ENCODE results near the gene PIN1.

PIN1 gene

DNA sequence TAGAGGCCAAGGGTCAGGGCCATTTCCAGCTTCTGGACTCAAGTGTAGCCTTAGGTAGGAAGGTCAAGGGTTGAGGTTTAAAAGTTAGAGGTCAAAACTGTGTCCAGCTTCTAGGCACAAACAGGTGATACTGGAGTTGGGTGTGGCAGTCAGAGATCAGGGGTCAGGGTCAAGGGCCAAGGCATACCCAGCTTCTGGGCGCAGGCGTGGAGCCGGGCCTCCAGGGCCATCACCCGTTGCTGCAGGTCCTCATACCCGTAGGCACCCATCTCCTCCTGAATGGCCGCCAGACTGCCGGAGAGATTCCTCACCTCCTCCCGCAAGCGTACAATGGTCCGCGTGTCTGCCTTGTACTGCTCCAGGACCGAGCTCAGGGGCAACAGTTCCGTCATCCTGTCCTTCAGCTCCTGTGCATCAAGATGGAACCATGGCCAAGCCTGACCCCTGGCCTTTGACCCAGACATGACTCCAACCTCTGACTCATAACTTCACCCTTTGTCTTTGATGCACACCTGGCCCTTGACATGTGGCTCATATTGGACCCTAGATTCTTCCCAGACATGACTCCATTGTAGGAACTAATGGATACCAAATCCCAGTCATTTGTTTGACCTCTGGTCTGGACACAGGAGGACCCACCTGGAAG is 22.1 kb downstream of the PIN1 start:
- DNase-seq = no peak

DNA sequence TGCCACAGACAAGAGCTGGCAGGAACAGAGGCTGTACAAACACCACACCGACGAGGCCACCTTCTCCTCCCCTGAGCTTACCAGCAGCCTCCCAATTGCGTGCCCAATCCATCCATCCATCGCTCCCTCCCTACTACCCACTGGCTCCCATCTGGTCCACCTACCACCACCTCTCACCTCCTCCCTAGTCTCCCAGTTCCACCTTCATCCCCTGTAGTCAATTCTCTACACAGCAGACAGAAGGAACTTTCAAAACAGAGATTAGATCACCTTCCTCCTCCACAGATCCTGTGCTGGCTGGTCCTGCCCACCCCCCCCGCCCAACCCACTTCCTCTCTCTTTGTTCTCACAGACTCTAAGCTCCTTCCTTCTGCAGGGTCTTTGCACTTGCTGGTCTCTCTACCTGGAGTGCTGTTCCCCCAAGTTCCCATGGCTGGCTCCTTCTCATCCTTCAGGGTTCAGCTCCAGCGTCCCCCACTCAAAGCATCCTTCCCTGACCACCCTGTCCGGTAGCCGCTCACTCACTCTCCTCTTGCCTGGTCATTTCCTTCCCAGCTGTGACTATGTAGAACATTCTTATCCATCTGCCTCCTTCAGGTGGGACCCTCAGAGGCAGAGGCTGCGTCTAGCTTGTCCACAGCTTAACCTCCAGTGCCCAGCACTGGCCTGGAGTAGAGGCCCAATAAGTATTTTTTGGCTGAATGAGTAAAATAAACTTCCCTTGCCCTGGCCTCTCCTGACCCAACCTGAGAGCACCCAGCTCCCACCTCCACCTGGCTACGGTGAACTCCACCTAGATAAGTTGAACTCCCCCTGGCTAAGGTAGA is 23.0 kb downstream of the PIN1 start:
- no peak for DNase-seq

- no peak for DNase-seq
These were observed 23.6 kb downstream of the PIN1 start for GRCh38 chr19:9858766-9859165.

- DNase-seq = no peak
These were observed 25.3 kb downstream of the PIN1 start for GRCh38 chr19:9860407-9860806.

GRCh38 chr19:9861503-9861902 is 26.4 kb downstream of the PIN1 start:
- DNase-seq = no peak

DNA sequence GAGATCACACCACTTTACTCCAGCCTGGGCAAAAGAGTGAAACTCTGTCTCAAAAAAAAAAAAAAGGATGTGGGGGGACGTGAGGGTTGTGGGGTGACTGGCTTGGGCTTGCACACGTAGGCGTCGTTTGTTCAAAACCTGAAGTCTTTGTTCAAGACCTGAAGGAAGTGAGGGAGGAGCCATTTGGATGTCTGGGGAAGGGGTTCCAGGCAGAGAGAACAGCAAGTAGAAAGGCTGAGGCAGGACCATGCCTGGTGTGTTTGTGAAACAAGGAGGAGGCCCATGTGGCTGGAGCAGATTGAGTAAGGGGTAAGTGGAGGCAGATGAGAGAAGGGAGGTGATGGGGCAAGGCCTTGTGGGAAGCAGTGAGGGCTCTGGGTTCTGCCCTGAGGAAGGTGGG is 27.8 kb downstream of the PIN1 start:
- no peak for DNase-seq

- no peak for DNase-seq
These were observed 28.6 kb downstream of the PIN1 start for GRCh38 chr19:9863759-9864158.

GRCh38 chr19:9865732-9866501 is 30.8 kb downstream of the PIN1 start:
- DNase-seq = peak; percentile 48

DNA sequence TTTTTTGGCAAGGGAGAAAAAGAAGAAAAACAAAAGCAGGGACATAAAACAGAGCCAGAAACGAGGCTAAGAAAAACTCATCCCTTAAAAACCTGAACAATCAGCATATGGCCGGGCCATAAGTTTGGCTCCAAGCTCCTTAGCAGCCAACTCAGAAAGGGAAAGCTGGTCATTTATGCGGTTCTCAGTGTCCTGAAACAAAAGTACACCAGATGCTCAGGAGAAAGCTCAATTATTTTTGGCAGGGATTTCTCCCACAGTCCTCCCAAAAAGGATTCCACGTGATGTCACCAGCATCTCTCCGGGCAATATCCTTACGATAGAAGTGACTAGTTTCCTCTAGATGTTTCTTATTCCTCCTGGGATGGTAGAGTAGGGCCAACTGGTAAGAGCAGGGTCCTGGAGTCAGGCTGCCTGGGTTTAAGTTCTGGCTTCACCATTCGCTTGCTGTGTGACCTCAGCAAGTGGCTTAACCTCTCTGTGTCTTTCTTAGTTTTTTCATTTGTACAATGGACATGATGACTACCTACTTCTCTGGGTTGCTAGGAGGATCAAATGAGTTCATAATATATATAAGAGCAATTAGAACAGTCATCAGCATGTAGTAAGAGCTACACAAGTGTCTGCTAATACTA is 34.0 kb downstream of the PIN1 start:
- DNase-seq = no peak

DNA sequence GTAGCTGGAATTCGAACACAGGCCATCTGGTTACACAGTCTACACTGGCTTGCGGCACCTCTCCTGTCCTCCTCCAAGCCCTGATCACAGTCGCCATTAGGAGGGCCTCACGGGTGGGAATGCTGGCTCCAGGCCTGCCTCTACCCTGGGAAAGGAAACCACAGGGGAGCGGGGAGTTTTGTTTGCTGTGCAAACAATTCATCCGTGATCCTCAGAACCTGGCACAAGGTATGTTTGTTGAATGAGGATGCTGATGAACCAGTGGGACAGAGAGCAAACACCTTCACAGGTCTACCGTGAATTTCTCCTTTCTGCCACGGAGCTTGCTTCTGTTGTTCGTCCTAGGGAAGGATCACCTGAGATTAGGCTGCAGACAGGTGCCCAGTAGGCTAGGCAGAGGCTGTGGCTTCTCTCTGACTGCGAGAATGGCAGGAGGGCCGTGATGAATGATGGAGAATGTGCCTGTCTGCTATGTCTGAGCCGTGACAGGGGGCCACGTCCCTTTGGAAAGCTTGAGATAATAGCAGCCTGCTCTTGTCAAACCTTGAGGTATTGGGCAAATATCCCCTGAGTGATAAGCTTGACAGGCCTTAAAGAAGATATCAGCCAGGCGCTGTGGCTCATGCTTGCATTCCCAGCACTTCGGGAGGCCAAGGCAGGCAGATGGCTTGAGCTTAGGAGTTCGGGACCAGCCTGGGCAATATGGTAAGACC is 36.7 kb downstream of the PIN1 start:
- no peak for DNase-seq

DNA sequence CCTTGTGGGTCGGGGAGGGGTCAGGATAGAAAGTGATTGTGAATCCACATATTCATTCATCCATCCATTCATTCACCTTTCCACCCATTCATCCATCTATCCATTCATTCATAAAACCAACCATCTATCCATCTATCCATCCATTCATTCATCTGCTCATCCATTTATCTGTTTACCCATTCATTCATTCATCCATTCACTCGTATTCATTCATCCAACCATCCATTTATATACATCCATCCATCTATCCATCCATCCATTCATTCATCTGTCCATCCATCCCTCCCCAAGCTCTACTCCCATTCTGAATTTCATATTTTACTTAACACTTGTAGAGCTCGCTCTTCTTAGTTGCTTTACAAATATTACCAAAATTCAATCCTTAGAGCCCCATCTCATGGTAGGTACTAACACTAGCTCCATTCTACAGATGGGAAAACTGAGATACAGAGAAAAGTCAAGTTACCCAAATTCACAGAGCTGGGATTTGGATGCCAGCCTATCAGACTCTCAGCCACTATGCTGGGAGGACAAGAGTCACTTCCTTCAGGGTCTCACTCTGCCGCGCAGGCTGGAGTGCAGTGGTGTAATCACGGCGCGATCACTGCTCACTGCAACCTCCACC is 37.6 kb downstream of the PIN1 start:
- DNase-seq = no peak

DNA sequence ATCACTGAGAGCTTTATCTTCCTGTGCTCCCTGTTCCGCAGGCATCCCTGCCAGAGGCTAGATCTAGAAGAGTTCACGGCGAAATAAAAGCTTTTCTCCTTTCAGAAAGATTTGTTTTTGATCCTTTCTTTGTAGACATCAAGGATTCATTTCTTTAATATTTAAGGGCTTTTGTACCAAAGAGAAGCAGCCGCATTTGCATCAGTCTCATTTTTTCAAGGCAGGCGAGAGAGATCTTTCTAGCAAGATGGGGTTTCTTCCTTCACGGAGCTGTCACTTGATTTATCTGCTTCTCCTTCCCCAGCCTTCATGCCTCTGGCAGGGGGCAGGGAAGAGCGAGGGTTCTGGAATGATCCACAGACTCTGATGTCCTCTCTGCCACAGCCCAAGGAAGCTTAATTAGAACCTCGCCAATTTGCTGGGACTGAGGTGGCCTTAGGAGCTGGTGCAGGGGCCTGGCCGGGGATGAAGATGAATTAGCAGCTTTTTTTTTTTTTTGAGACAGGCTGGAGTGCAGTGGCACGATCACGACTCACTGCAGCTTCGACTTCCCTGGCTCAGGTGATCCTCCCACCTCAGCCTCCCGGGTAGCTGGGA is 40.0 kb downstream of the PIN1 start:
- DNase-seq = no peak

DNA sequence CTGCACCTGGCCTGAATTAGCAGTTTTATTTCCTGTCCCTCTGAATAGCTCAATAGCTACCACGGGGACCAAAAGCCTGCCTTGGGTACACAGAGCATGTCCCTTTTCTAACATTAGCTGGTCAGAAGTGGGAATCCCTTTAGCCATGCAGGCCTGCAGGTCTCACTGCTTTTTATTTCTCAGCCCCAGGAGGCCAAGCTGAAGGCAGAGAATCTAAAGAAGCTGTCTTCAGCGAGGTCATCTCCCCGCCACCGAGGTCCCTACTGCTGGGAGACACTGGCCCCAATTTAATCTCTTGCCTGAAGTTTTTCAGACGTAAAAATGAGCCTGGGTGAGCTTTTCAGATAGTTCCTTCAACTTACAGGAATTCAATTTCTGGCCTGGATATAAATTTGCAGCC is 40.7 kb downstream of the PIN1 start:
- no peak for DNase-seq

DNA sequence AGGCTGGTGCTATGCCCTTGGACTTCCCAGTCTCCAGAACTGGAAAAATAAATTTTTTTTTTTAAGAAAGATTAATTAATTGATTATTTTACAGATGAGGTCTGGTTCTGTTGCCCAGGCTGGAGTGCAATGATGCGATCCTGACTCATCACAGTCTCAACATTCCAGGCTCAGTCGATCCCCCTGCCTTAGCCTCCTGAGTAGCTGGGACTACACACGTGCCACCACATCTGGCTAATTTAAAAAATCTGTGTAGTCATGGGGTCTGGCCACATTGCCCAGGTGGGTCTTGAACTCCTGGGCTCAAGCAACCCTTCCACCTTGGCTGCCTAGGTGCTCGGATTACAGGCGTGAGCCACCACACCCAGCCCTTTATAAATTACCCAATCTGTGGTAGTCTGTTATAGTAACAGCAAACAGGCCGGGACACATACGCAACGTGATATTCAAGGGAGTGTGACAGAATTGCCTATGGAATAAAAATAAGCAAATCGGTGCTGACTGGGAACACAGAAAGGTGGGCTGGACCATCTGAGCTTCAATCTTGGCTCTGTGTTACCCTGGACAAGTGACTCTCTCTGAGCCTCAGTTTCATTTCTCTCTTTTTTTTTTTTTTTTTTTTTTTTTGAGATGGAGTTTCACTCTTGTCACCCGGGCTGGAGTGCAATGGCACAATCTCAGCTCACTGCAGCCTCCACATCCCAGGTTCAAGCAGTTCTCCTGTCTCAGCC is 42.8 kb downstream of the PIN1 start:
- peak; percentile 39 for DNase-seq

DNA sequence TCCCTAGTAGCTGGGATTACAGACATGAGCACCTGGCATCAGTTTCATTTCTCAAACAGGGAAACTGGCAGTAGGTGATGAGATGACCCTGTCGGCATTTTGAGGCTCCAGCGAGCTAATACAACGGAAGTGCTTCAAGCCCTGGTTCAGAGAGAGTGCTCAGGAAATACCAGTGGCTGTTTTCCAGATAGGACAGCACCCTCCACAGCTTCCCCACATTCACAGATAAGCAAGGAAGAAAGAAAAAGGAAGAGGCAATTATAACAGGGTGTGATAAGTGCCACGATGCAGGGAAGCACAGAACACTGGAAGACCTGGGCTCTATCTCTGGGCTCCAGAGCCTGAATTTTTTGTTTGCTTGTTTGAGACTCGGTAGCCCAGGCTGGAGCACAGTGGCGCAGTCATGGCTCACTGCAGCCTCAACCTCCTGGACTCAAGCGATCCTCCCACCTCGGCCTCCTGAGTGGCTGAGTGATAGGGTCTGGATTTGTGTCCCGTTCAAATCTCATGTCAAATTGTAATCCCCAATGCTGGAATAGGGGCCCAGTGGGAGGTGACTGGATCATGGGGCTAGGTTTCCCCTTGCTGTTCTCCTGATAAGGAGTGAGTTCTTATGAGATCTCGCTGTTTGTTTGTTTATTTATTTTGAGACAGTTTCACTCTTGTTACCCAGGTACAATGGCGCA is 43.5 kb downstream of the PIN1 start:
- no peak for DNase-seq

- DNase-seq = peak; percentile 11
These were observed 46.6 kb downstream of the PIN1 start for GRCh38 chr19:9881720-9882119.

- peak; percentile 95 for DNase-seq
These were observed 48.2 kb downstream of the PIN1 start for GRCh38 chr19:9883231-9883758.

DNA sequence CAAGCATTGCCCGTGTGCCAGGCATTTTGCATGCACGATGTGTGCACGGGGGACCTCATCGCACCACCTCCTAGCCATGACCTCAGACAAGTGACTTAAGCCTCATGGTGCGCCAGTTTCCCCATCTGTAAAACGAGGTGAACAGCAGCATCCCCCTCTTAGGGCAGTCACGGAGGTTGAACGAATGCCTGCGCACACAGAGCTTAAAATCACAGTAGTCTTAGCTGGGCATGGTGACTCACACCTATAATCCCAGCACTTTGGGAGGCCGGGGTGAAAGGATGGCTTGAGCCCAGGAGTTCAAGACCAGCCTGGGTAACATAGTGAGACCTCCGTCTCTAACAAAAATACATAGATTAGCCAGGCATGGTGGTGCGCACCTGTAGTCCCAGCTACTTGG is 48.6 kb downstream of the PIN1 start:
- no peak for DNase-seq

DNA sequence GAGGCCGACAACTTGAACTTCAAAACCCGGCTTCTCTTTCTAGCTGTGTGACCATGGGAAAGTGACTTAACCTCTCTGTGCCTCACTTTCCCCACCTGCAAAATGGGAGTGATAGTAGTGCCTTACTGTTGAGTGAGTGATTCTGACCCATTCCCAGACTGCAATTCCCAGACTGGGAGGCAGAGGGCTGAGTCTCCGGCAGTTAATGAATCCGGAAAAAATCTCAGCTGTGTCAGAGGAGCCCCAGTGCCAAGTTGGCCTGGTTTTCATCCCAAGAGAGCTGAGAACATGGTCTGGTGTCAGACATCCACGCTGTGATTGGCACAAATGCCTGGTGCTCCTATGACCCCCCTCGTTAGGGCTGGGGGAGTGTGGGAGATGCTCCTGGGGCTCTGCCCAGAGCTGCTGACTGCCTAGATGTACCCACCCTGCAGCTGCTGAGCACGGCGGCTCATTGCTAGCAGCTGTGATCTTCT is 50.0 kb downstream of the PIN1 start:
- DNase-seq = peak; percentile 89

Measured in NCI-H2171 (cell line).